Measurements from ENCODE around the gene BABAM2.

DNA sequence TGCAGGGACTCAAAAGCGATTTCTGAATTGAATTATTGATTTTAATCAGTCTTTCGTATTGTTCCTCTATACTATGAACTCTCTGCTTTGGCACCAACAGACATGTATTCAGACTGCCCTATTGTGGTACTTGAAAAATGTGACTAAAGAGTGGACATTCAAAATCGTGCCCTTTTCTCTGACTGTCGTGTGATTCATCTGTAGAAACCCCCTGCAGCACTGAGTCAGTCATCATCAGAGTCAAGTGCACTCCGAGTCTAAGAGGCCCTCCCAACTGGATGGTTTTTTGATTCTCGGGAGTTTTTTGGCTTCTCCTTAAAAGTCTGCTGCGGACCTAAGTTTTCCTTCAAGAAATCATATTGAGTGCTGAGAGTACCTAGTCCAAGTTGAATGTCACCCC lies 405.7 kb downstream of the BABAM2 start:
- TF ChIP-seq, protein P1, sequence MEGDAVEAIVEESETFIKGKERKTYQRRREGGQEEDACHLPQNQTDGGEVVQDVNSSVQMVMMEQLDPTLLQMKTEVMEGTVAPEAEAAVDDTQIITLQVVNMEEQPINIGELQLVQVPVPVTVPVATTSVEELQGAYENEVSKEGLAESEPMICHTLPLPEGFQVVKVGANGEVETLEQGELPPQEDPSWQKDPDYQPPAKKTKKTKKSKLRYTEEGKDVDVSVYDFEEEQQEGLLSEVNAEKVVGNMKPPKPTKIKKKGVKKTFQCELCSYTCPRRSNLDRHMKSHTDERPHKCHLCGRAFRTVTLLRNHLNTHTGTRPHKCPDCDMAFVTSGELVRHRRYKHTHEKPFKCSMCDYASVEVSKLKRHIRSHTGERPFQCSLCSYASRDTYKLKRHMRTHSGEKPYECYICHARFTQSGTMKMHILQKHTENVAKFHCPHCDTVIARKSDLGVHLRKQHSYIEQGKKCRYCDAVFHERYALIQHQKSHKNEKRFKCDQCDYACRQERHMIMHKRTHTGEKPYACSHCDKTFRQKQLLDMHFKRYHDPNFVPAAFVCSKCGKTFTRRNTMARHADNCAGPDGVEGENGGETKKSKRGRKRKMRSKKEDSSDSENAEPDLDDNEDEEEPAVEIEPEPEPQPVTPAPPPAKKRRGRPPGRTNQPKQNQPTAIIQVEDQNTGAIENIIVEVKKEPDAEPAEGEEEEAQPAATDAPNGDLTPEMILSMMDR (IDR thresholded peaks at IDR 0.05), result no peak
- TF ChIP-seq POLR2A (IDR thresholded peaks at IDR 0.05), result no peak

Measured in right lobe of liver (tissue), 4 donors.